ENCODE measurements around the gene NDFIP1.

Gene NDFIP1

GRCh38 chr5:142102980-142103740 lies 5.4 kb upstream of the NDFIP1 start:
- TF ChIP-seq MYC (IDR thresholded peaks at IDR 0.05; ENCODE audit: low read depth, low read length) (no peak), MAX (IDR thresholded peaks at IDR 0.05; ENCODE audit: low read depth, low read length) (no peak)
- DNase-seq (ENCODE audit: low read depth): no peak
- no peak overlapping the region for H3K4me3 ChIP-seq (ENCODE audit: low read depth, low read length)

GRCh38 chr5:142104491-142104890 lies 4.1 kb upstream of the NDFIP1 start:
- no peak overlapping the region for H3K4me3 ChIP-seq (ENCODE audit: low read depth, low read length)
- DNase-seq (ENCODE audit: low read depth): peak; percentile 30
- TF ChIP-seq, protein P1, sequence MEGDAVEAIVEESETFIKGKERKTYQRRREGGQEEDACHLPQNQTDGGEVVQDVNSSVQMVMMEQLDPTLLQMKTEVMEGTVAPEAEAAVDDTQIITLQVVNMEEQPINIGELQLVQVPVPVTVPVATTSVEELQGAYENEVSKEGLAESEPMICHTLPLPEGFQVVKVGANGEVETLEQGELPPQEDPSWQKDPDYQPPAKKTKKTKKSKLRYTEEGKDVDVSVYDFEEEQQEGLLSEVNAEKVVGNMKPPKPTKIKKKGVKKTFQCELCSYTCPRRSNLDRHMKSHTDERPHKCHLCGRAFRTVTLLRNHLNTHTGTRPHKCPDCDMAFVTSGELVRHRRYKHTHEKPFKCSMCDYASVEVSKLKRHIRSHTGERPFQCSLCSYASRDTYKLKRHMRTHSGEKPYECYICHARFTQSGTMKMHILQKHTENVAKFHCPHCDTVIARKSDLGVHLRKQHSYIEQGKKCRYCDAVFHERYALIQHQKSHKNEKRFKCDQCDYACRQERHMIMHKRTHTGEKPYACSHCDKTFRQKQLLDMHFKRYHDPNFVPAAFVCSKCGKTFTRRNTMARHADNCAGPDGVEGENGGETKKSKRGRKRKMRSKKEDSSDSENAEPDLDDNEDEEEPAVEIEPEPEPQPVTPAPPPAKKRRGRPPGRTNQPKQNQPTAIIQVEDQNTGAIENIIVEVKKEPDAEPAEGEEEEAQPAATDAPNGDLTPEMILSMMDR (IDR thresholded peaks at IDR 0.05; ENCODE audit: low read depth, low read length): no peak
- TF ChIP-seq MAX (IDR thresholded peaks at IDR 0.05; ENCODE audit: low read depth, low read length) (no peak), POLR2A (IDR thresholded peaks at IDR 0.05; ENCODE audit: extremely low read depth, insufficient read length) (no peak), MYC (IDR thresholded peaks at IDR 0.05; ENCODE audit: low read depth, low read length) (no peak)

DNA sequence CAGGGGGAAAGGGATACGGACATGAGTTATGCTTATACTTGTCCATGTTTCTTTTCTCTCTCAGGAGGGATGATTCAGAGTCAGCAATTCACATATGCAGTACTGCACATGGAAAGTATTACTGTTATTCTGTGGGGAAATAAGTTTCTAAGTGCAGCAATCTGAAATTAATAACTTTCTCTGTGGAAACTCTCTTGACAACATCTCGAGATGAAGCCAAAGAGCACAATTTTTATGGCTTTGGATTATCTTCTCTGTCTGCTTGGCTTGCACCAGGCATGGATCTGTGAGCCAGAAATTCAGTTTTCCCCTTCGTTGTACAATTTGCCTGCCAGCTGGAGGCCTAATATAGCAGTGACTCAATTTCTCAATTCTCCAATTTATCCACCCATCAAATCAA lies 2.5 kb upstream of the NDFIP1 start:
- TF ChIP-seq, protein P1 (IDR thresholded peaks at IDR 0.05; ENCODE audit: low read depth, low read length): no peak
- TF ChIP-seq POLR2A (IDR thresholded peaks at IDR 0.05; ENCODE audit: extremely low read depth, insufficient read length) (no peak), MAX (IDR thresholded peaks at IDR 0.05; ENCODE audit: low read depth, low read length) (no peak), MYC (IDR thresholded peaks at IDR 0.05; ENCODE audit: low read depth, low read length) (no peak)
- no peak overlapping the region for H3K4me3 ChIP-seq (ENCODE audit: low read depth, low read length)
- no peak for DNase-seq (ENCODE audit: low read depth)

DNA sequence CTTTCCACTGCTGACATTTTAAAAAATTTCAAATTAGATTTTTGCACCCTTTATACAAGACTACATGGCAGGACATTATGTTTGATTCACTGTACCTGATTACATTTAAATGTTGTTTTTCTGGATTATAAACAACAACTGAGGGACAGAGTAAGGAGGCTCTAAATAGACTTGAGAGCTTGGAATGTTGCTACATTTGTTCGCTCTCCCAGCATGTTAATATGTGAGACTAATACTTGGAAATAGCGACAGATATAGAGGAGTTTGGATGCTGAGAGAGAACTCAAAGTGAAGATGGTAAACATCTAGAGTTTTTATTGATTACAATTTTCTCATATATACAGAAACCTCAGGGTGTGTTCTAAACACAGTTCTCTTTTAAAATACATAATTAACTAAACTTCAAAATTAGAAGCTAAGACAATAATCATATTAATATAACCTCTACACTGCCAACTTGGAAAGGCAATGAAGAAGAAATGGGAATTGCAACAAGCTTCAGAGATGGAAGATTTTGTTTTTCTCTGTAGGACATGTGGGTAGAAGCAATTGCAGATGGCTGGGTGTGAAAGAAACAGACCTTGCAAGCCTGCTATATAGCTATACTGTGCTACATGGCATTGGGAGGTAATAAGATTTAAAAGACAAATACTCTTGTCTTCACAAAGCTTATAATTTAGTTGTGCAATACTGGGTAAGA lies 1.4 kb upstream of the NDFIP1 start:
- no peak for DNase-seq (ENCODE audit: low read depth)
- H3K4me3 ChIP-seq (ENCODE audit: low read depth, low read length): no peak overlapping the region
- TF ChIP-seq MYC (IDR thresholded peaks at IDR 0.05; ENCODE audit: low read depth, low read length) (no peak), MAX (IDR thresholded peaks at IDR 0.05; ENCODE audit: low read depth, low read length) (no peak), POLR2A (IDR thresholded peaks at IDR 0.05; ENCODE audit: extremely low read depth, insufficient read length) (no peak)
- TF ChIP-seq, protein P1 (IDR thresholded peaks at IDR 0.05; ENCODE audit: low read depth, low read length): no peak

DNA sequence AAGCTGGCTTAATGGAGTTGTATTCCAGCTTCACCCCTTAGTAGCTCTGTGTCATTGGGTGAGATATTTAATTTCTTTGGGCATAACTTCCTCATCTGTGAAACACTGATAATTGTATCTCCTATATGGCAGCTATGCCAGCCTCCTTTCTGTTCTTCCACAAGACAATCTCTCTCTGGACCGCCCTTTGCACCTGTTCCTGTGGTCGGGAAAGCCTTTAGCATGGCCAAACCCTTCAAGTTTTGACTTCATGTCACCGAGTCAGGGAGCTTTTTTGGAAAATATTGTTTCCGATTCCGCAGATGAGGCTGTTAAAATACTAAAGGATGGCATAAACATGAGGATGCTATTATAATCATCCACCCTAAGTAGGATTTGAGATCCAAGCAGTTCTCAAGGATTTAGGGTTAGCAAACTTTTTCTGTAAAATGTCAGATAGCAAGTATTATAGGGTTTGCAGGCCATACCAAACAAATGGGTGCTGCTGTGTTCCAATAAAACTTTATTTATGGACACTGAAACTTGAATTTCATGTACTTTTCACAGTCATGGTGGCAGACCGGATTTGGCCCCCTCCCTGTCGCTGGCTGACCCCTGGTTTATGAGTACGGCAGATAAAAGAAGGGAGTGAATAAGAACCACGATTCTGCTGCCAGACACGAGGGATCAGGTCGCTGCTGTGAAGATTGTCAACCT lies 695 bp upstream of the NDFIP1 start:
- no peak overlapping the region for H3K4me3 ChIP-seq (ENCODE audit: low read depth, low read length)
- peak; percentile 10 for DNase-seq (ENCODE audit: low read depth)
- TF ChIP-seq POLR2A (IDR thresholded peaks at IDR 0.05; ENCODE audit: extremely low read depth, insufficient read length) (no peak), MAX (IDR thresholded peaks at IDR 0.05; ENCODE audit: low read depth, low read length) (no peak), MYC (IDR thresholded peaks at IDR 0.05; ENCODE audit: low read depth, low read length) (no peak)
- TF ChIP-seq, protein P1 (IDR thresholded peaks at IDR 0.05; ENCODE audit: low read depth, low read length): no peak

Data from NB4 (cell line).